Occipital lobe (tissue), 2 donors: ENCODE measurements around the gene DDI2. TPM values are rescaled to one million over a fixed set of nuclear protein-coding genes. Genes with fewer than 3 reads are reported as not detected.
"Not testable (repeated sequence)": the region's sequence is repeated elsewhere in the genome, so short reads cannot be mapped to it uniquely, and the experiment has no call there.

ENCODE experiments used
- DNase-seq: peaks from one replicate; lab custom pipeline; 2025; lab: John Stamatoyannopoulos, UW
- total RNA-seq: library from RNA; depleted of rRNA; stranded (reverse); fragments of >200 nt; gene quantifications from one replicate; pipeline ENCODE4 v1.2.3, GENCODE V29; 2014

The DDI2 gene
- total RNA-seq, 1 donor from 2014 or later = 20.9 TPM

DNA sequence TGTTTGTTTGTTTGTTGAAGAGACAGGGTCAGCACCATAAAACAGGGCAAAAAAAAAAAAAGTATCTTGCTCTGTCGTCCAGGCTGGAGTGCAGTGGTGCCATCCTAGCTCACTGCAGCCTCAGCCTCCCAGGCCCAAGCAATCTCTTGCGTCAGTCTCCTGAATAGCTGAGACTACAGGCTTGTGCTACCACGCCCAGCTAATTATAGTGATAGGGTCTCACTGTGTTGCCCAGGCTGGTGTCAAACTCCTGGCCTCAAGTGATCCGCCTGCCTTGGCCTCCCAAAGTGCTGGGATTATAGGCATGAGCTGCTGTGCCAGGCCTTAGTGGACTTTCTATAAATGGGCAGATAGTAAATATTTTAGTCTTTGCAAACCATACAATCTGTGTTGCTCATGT is 19.2 kb downstream of the DDI2 start:
- no peak for DNase-seq

DNA sequence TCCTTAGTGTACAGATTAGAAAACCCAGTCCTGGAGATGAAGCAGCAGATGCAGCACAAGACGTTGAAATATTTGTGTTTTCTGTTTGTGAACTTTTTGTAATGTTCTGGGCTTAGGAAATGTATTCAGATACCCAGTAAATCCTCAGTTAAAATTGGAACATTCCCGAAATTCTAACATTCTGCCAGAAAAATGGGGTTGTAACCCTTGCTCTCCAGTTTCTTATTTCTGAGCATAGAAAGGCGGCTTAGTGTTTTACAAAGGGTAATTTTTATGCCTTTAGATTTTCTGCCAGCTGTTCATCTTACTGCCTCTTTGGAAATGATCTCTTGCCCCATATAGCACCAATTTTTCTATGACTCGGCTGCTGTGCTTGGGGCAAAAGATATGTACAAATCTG is 20.6 kb downstream of the DDI2 start:
- no peak for DNase-seq

DNA sequence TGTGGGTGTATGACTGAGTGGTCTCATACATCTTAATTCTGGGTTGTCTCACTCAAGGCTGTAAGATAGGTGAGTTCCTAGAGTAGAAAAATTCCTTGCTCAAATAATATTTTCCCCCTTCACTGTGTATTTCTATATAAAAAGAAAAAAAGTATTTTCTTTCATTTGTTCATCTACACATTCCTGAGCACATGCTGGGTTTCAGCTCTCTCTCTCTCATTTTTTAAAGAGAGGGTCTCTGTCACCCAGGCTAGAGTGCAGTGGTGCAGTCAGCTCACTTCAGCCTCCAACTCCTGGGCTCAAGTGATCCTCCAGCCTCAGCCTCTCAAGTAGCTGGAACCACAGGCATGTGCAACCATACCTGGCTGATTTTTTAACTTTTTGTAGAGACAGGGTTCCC is 22.0 kb downstream of the DDI2 start:
- no peak for DNase-seq

DNA sequence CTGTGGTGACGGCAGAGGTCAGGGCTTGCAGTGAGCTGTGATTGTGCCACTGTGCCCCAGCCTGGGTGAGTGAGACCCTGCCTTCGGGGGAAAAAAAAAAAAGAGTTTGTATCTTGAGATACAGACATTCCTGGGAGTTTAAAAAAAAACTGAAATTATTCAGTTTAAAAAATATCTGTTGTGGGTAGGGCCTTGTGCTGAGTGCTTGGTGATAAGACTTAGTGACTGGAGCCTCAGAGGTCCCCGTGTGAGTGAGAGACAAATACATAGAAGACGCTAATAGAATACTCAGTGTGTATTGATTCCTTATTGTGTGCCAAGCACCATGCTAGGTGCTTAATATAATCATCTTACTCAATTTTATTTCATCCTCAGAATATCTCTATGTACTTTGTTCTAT is 22.7 kb downstream of the DDI2 start:
- no peak for DNase-seq

DNA sequence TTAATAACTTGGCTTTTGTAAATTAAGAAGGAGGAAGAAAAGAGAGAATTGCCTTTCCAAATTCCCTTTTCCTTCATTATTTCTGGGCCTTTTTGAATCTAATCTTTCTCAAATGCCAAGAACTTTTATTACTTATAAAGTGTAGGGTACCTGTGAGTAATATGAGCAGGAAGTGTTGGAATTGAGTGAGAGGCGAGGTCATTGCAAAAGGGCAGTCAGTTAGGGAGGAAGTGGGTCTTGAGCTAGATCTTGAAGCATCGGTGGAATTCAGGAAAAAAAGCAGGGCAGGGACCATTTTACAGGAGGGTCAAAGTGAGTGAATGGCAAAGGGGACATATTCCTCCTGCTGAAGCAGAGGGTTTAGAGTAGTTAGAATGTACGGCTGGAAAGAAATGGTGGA is 23.4 kb downstream of the DDI2 start:
- DNase-seq = no peak

DNA sequence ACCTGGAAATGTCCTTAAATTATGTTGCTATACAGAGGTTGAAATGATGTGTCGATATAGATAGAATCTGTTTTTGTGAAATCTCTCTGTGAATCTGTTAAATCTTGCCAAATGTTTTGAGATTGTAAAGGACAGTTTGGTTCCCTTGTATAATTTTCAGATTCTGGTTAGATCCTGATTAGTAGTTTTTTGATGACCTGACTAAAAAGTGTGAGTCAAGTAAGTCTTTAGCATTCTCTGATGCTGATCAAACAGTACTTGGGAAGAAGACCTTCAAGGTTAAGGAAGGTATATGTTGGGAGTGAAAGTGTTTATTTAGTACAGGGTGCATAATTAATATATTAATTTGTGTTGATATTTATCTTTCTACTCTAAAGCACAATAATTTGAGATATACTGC is 32.7 kb downstream of the DDI2 start:
- no peak for DNase-seq

DNA sequence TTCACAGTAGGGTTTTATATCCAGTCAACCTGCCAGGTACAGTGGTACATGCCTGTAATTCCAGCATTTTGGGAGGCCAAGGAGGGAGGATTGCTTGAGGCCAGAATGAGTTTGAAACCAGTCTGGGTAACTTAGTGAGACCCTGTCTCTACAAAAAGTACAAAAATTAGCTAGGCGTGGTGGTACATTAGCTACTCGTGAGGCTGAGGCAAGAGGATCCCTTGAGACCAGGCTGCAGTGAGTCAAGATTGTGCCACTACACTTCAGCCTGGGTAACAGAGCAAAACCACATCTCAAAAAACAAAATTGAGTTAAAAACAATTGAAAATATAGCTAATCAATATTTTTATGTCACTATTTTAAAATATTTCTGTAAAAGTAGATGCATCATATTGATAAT is 33.2 kb downstream of the DDI2 start:
- no peak for DNase-seq

DNA sequence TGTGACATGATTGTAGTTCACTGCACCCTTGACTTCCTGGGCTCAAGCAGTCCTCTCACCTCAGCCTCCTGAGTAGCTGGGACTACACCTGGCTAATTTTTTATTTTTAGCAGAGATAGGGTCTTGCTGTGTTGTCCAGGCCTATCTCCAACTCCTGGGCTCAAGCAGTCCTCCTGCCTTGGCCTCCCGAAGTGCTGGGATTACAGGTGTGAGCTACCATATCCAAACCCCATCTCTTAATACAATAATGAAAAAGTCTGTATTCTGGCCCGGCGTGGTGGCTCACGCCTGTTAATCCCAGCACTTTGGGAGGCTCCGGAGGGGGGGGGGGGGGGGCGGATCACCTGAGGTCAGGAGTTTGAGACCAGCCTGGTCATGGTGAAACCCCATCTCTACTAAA is 34.9 kb downstream of the DDI2 start:
- DNase-seq = not testable (repeated sequence)

DNA sequence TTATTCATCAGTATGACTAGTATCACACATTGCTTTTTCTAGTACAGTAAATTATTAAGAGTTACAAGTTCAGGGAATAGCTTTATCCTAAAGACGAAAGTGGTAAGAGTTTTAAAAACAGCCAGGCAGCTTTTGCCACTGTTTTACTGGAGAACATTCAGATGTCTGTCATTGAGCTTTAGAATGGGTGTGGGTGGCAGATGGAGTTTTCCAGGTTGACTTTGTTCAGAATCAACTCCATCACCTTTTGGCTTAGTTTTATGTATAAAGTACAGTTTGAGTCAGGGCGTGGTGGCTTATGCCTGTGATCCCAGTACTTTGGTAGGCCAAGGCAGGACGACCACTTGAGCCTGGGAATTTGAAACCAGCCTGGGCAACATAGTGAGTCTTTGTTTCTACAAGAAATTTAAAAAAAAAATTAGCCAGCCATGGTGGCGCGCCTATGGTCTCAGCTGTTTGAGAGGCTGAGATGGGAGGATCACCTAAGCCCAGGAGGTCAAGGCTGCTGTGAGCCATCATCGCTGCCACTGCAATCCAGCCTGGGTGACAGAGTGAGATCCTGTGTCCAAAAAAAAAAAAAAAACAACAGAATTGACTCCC is 36.9 kb downstream of the DDI2 start:
- no peak for DNase-seq

DNA sequence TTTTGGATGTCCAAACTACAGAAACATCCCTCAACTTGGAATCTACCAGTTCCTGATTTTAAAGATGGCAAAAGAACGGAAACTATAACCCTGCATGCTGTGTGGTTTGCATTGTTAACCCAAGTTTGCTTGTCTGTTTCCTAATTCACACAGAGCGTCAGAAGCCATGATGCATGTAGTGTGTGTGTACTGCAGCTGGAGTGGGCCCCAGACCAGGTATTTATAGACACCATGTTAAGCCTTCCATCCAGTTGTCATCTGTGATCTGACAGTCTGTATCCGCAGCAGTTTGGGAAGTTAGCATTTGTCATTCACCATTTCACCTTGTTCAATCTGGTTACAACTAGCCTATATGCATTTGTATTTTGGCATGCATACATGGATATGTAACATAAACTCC is 39.2 kb downstream of the DDI2 start:
- DNase-seq = no peak

DNA sequence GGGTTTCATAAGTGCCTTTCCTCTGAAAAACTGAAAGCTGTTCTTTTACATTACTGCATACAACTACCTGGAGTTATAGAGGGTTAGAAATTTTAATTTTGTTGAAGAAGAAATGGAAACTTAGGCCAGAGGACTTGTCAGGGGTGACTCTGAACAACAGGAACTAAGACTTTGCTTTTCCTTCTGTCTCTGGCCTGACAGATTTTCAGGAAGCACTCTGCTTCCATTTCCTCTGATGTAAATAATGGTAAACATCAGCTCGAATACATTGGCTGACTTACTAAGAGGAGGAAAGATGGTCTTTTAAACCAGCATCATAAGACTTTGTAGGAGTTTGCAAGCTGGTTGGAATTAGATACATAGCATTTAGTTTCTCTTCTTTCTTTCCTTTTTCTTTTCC is 39.8 kb downstream of the DDI2 start:
- DNase-seq = no peak

DNA sequence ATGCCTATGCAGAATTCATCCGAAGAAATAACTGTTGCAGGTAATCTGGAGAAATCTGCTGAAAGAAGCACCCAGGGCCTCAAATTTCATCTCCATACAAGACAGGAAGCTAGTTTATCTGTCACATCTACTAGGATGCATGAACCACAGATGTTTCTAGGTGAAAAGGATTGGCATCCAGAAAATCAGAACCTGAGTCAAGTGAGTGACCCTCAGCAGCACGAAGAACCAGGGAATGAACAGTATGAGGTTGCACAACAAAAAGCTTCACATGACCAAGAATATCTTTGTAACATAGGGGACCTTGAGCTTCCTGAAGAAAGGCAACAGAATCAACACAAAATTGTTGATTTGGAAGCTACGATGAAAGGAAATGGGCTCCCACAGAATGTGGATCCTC is 42.9 kb downstream of the DDI2 start:
- no peak for DNase-seq

DNA sequence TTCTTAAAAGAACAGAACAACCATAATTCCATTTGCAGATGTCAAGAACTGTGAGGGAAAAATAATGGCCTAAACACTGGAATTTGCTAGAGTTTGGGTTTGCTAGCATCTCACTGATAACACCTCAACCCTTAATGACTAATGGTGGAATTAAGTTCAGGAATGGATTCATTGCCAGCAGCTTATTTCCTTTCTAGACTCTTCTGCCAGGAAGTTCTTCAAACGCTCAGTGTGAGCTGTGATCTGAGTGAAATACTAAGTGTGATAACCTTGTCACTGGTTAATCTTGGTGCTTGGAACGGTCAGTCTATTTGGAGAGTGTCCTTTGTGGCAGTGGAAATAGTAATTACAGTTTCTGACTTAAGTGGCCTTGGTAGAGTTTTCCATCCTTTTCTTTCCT is 45.2 kb downstream of the DDI2 start:
- DNase-seq = no peak

DNA sequence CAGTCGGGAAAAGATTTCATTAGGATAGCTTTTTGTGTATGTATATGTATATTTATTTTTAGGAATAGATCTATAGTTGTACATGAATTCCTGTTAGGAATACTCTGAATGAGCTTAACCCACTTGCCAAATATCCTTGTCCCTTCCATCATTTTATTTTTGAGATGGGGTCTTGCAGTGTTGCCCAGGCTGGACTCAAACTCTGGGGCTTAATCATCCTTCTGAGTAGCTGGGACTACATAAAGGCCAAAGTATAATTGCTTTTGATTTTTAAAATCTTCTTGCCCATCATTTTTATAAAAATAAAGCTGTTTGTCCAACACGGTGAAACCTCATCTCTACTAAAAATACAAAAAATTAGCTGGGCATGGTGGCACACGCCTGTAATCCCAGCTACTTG is 46.7 kb downstream of the DDI2 start:
- DNase-seq = no peak

DNA sequence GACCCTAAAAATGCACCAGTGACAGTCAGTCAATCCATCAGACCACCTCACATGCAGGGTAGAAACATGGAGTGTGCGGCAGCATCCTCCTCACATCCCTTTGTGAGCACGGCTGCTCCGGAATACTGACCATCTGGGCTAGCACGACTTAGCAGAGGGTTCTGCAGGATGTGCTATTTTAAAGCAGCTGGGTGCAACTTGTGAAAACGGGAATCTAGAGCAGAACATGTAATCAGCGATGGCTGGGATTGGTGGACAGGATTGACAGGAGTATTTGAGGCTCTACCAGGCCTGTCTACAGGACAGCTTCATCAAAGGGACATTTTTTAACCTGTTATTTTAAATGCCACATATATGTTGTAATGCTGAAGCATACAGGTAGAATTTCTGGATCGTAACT is 50.1 kb downstream of the DDI2 start:
- peak; percentile 56 for DNase-seq

DNA sequence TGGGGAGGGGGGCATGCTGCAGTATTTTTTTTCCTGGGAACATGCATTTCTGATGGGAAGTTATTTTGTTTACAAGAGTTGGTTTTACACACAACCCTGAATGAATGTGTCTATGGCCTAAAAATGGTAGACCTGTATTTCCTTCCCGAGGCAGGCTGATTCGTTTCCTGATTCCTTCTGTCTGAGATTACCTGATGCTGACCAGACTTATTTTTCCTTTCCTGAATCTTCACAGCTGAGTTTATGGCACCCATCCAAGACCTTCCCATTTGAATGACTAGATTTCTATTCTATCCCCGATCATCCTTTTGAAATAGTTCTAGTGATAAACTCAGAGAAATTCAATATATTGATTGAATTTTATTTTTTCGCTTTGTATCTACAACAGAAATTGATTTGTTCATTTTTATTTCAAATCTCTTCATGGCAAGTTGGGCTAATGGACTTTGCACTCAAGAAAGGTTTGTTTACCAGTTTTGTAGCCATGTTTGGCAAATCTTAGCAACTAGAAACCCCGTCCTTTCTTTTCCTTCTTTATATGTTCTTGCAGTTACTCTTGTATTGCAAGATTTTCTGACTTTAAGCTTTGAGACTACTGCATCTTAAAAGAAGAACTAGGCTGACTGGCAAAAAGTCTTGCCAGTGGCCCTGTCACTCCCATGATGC is 51.0 kb downstream of the DDI2 start:
- DNase-seq = no peak

DNA sequence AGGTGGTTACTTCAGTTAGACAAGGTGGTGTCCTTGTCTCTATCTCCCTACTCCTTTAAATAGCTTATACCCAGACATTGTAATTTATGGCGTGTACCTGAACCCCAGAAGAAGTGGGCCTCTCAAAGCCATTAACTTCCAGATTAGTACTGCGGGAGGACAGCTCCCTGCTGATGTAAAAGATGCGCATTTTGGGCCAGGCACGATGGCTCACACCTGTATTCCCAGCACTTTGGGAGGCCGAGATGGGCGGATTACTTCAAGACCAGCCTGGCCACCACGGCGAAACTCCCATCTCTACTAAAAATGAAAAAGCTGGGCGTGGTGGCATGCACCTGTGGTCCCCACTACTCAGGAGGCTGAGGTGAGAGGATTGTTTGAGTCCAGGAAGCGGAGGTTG is 51.8 kb downstream of the DDI2 start:
- DNase-seq = no peak

DNA sequence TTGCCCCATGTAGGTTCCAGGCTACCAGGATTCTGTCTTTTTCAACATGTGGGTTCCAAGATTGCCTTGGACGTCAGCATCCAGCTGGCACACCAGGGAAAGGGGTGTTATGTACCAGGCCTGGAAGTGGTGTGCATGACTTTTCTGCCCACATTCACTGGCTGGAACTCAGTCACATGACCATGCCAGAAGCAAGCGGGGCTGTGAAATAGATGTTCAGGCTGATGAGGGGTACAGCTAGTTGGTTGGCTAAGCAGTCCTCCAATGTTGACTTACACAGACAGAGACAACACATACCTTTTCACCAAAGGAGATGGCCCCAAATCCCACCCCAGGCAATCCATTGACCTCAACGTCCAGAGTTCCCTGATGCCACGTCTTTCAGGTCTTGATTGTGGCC is 52.6 kb downstream of the DDI2 start:
- no peak for DNase-seq

DNA sequence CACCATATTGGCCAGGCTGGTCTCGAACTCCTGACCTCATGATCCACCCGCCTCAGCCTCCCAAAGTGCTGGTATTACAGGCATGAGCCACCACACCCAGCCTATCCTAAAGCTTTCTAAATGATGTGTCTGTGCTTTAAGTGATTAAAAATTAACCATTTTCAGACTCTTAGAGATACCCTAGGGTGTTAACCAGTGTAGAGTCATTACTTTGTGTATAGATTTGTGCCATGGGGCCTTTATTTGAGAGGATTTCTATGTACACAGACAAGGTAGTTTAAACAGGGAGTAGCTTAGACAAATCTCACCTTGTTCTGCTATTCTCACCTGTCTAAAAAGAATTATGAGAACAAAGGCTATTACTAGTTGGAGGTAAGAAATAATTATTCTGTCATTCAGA is 54.2 kb downstream of the DDI2 start:
- no peak for DNase-seq

DNA sequence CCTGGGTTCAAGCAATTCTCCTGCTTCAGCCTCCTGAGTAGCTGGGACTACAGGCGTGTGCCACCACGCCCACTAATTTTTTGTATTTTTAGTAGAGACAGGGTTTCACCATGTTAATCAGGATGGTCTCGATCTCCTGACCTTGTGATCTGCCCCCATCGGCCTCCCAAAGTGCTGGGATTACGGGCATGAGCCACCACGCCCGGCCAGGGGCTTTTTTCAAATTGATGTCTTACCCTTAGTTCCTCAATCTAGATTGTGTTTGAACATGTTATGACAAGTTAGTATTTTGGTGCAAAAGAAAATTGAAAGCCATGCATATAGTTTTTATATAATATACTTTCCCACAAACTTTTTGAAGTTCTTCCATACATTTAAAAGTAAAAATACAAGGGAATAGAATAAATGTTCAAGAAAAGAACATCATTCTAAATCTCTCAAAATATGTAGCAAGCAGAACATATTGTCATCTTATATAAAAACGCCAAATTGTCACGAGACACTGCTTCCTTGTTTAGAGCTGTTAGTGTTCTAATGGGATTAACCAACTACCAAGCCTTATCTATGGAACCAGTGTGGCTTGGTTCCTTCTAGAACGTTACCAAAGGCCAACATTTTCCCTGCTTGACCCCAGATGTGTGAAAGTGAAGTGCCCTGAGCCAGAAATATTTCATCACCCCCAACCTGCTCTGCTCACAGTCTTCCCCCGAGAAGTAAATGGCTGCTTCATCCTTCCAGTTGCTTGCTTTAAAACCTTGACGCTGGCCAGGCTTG is 57.3 kb downstream of the DDI2 start:
- DNase-seq = no peak

DNA sequence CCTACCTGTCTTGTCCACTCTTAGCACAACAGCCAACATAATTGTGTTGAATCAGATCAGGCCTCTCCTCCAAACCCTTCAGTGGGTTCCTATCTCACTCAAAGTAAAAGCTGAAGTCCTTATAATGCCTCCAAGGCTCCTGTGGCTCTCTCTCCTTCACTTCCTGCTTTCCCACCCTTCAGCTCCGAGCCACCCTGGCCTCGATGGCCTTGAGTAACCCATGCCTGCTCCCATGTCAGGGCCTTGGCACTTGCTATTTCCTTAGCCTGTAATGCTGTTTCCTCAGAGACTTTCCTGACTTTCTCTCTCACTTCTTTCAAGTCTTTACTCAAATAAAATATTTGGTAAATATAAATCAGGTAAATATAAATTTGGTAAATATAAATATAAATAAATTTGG is 58.8 kb downstream of the DDI2 start:
- no peak for DNase-seq

DNA sequence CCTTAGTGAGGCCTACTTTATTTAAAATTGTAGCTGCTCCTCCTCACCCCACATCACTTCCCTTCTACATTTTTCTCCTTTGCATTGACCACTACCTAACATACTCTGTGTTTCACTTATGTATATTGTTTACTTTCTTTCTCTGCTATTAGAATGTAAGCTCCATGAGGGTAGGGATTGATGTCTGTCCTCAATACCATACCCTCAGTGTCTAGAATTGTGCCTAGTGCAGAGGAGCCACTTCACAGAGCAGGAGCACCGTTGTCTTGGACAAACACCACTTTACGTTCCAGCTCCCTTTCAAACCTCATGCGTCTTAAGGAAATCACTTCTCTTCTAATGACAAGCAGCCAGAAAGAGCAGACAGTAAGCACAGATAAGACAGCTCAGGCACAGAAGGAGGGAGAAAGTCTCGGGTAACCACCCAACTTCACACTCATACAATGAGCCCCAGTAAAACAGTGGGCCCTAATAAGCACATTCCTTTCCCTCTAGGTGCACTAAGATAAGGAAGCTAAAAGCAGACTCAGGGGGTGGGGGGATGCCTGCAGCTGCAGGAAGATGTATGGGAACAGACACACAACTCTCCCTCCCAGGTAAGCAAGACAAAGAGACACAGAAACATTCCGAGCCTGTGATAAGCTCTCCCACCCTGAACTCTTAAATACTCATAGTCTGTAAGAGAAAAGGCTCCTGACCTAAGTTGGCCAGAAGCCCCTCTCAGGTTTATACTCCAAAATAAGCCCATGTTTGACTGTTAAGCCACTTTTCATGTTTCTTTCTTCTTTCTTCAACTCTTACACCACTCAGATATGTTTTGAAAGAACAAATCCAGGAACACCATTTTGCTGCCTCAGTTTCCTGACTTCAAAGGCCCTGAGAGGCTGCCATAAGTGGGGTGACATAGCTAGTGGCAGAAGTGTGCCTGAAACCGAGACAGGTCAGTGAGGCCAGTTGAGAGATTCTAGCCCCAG is 59.7 kb downstream of the DDI2 start:
- DNase-seq = no peak
